Fibroblast of villous mesenchyme (primary cell): ENCODE measurements around the gene EGFL7. TPM values are rescaled to one million over a fixed set of nuclear protein-coding genes. Genes with fewer than 3 reads are reported as not detected.

Source experiments
- DNase-seq: peaks from one replicate; pipeline ENCODE4 v3.0.0-alpha.2; 2010; ENCODE audit warnings: low read depth
- H3K4me3 ChIP-seq: 2 replicates; pipeline ENCODE4 v1.5.1; 2011; ENCODE audit warnings: low read depth, mild to moderate bottlenecking, low read length
- CTCF ChIP-seq: IDR thresholded peaks from 2 replicates; pipeline ENCODE4 v1.5.1; 2012; ENCODE audit warnings: low read depth, mild to moderate bottlenecking, low read length; ENCODE audit not compliant: insufficient read depth
- total RNA-seq: library from RNA; depleted of rRNA; stranded (reverse); fragments of >200 nt; gene quantifications from 2 replicates; pipeline ENCODE4 v1.2.3, GENCODE V29; 2012

EGFL7 gene
- total RNA-seq, result 7.7 and 9.9 TPM in 2 replicates

- TF ChIP-seq CTCF, result no peak
- DNase-seq, result no peak
- no peak within 1 kb of the TSS for H3K4me3 ChIP-seq
Observed at GRCh38 chr9:136662656-136663581, at the start of gene EGFL7. Gene EGFL7, plus strand, starts transcription at chr9:136662916. Its CDS starts 5,367 bp downstream, at chr9:136668283.

- no peak overlapping the region for H3K4me3 ChIP-seq
- TF ChIP-seq CTCF, result no peak
- DNase-seq, result no peak
Observed at GRCh38 chr9:136613824-136614371, 48.8 kb upstream of the EGFL7 start.

GRCh38 chr9:136614372-136614922, 48.3 kb upstream of the EGFL7 start:
- peak; percentile 93 for DNase-seq
- TF ChIP-seq CTCF, result no peak
- H3K4me3 ChIP-seq, result no peak overlapping the region

- no peak for TF ChIP-seq CTCF
- H3K4me3 ChIP-seq, result no peak overlapping the region
- DNase-seq, result peak; percentile 25
Observed at GRCh38 chr9:136614967-136615623, 47.6 kb upstream of the EGFL7 start.

GRCh38 chr9:136615631-136616306, 46.9 kb upstream of the EGFL7 start:
- TF ChIP-seq CTCF, result no peak
- H3K4me3 ChIP-seq, result no peak overlapping the region
- DNase-seq, result no peak

- DNase-seq, result no peak
- H3K4me3 ChIP-seq, result no peak overlapping the region
- no peak for TF ChIP-seq CTCF
Observed at GRCh38 chr9:136616307-136616635, 46.4 kb upstream of the EGFL7 start.
